HG02588 (cell line): Measurements from ENCODE around the gene ARPC4.
A peak's percentile ranks its signal among the peaks of the same experiment; 100 is the strongest.

Experiments used
- ATAC-seq: cut with Tn5 transposase; IDR thresholded peaks from one replicate; pipeline ENCODE4 v1.9.1; 2021; ENCODE audit warnings: mild to moderate bottlenecking, moderate library complexity; ENCODE audit not compliant: unreplicated experiment

ARPC4 gene

DNA sequence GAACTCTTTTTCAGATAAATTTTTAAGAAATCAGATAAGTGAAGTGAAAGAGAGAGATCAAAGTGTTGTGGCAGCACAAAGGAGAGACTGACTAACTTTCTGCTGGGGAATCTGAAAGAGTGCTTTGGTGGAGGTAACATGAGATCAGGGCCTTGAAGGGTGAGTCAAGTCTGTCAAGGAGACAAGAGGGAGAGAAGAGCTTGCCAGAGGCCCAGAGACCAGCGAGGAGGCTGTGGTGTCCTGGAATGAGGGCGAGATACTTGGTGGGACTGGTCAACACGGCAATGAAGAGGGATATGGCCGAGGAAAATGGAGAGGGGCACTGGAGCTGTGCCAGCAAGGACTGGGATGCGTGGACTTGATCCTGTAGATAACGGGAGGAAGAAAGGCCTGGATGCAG, 5.2 kb upstream of the ARPC4 start:
- no peak for ATAC-seq

DNA sequence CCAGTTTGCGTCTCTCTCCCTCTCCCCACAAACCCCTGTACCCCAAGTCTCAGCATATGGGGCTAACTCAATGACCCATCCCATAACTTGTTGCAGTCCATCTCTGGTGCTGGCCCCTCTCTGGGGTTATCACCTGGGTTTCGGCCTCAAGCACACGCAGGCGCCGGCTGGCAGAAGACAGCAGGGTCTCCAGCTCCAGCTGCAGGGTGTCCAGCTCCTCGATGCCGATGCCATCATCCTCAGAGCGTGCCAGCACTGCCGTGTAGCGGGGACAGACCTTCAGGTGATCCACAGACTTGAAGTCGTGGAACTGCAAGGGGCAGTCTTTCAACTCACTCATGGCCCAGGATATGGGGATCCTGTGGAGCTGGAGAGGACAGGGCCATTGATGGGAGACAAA, 1.8 kb upstream of the ARPC4 start:
- no peak for ATAC-seq

DNA sequence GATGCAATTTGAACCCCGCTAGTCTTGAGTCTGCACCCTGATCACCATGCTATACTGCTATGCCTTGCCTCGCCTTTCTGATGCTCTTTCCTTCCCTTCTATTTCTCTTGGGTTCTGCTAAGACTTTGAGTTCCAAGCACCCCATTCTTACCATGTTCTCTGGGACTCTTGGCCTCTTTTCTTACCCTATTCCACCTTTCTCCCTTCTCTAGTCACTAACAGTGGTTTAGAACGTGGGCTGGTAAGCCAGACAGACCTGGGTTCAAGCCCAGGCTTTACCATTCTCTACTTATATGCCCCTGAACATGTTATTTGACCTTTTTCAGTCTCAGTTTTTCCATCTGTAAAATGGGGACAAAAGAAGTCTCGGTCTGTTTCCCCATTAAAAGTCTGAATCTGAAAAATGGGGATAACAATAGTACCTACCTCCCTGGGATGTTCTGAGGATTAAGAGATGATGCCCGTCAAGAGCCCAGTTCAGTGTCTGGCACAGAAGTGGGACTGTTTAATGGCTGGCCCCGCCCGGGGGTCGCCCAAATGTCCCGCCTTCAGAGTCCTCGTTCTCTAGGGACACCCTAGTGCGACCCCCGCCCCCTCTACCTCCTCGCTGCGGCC, 985 bp upstream of the ARPC4 start:
- ATAC-seq = no peak

DNA sequence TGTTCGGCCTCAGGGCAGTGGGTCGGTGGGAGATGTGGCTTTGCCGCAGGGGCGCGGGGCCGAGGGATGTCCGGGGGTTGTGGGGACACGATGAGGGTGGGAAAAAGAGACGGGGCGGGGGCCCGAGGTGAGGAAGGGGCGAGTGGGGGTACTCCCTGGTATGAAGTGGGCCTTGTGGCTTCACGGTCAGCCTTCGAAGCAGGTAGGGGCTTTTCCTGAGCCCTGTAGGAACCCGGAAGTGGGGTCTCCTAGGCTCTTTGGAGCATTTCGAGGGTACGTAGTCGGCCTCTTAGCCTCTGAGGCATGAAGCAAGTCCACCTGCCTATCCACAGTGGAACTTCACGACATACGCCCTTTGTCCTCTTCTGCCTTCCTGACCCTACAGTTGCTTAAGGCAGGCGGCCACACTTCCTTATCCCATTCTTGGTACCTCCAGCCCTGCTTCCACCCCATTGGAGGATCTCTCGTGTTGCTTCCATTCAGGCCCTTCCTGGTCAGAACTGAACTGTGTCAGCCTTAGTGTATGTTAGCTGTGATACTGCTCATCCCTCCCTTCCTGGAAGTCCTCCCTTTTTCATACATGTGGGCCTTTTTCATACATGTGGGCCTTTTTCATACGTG, 389 bp downstream of the ARPC4 start:
- ATAC-seq = peak; percentile 4

DNA sequence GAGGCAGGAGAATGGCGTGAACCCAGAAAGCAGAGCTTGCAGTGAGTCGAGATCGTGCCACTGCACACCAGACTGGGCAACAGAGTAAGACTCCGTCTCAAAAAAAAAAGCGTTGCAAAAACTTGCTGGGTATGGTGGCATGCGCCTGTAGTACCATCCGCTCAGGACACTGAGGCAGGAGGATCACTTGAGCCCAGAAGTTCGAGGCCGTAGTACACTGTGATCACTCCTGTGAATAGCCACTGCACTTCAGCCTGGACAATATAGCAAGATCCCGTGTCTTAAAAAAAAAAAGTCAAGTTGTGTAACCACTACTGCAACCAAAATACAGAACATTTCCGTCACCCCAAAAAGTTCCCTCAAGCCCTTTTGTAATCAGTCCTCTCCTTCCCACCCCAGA, 1.5 kb downstream of the ARPC4 start:
- ATAC-seq = no peak

DNA sequence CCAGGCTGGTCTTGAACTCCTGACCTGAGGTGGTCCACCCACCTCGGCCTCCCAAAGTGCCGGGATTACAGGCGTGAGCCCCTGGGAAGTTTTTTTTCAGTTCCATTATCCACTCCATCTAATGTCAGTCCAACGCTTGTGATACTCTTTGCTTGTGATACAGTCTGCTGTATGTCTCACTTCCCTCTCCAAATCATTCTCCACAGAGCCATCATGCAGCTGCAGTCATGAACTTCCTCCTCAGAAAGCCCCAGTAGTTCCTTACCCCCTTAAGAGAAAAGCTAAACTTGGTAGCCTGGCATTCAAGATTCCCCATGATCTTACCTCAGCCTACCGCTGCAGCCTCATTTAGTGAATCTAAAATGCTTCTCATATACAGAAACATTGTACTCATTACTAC, 2.3 kb downstream of the ARPC4 start:
- no peak for ATAC-seq

DNA sequence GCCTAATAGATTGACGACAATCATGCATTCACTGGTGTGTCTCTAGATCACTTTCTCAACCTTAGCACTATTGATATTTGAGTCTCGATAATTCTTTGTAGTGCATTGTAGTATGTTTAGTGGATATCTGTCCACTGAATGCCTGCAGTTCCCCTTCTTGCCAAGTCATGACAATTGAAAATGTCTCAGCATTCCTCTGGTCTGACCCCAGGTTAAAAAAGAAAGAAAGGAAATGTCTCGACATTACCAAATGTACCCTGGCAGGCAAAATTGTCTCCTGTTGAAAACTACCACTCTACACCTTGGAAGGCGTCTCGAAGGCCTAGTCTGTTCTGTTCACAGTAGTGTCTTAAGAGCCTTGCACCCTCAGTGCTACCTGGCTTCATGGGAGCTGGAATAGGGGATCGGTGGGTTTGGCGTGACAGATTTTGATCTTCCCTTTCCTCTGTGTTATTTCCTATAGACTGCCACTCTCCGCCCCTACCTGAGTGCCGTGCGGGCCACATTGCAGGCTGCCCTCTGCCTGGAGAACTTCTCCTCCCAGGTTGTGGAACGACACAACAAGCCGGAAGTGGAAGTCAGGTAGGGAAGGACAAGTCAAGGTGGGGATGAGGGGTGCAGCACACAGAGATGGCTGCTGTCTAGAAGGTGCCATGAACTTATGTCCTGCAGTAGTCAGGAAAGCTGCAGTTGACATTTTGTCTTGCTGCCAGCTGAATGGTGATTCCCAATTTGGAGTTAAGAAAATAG, 4.5 kb downstream of the ARPC4 start:
- no peak for ATAC-seq

DNA sequence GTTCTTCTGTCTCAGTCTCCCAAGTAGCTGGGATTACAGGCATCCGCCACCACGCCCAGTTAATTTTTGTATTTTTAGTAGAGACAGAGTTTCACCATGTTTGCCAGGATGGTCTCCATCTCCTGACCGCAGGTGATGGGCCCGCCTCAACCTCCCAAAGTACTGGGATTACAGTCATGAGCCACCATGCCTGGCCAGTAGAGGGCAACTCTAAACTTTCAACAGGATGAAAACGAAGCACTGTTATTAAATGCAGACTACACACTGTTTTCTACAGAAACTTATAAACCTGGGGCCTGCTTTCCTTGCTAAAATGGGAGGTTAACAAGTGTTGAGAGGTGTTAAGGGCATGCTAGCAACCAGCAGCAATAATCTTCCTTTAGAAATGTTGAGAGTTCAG, 7.6 kb downstream of the ARPC4 start:
- ATAC-seq = no peak

DNA sequence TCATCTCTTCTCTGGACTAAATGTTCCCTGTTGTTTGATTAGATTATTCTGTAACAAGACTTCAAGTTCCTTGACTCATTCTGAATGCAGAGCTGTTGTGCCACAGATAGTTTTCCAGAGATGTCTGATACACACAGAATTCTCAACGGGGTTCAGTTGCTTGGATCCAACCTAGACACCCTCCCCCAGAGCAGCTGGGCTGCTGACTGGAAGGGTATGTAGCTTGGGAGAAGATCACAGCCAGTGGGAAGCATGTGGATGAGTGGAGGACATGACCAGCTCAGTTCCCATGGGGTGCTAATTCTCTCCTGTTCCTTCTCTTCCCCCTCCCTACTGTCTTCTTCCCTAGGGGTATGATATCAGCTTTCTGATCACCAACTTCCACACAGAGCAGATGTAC, 10.6 kb downstream of the ARPC4 start:
- no peak for ATAC-seq

DNA sequence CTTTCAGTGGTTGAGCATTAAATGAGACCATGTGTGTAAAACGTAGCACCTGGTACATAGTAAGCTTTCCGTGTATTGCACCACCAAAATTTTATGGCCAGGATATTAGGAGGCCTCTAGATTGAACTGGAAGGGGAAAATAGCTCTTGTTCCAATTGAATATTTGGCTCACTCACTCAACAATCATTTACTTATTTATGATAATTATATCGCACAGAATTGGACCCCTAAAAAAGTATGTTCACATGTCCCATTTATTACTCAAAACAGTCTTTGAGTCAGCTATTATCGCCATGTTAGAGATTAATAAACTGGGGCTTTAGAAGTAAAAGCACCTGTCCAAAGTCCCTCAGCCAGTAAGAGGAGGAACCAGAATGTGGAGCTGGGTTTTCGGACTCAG, 12.1 kb downstream of the ARPC4 start:
- no peak for ATAC-seq

DNA sequence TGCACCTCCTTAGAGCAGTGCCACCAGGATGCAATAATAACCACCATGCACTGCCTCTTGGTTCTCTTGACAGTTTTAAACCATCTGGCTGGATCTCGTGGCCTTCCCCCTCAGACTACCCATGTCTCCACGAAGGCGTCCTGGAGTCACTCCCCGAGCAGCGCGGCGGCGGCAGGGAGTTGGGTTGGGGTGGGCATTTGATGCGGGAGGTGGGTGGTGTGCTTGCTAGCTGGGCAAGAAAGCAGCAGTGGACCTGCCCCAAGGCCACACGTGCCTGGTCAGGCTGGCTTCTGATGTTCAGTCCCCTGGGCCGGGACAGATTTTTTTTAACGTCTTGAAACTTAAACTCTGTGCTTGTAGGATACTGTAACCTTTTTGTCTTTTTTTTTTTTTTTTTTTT, 13.3 kb downstream of the ARPC4 start:
- no peak for ATAC-seq

DNA sequence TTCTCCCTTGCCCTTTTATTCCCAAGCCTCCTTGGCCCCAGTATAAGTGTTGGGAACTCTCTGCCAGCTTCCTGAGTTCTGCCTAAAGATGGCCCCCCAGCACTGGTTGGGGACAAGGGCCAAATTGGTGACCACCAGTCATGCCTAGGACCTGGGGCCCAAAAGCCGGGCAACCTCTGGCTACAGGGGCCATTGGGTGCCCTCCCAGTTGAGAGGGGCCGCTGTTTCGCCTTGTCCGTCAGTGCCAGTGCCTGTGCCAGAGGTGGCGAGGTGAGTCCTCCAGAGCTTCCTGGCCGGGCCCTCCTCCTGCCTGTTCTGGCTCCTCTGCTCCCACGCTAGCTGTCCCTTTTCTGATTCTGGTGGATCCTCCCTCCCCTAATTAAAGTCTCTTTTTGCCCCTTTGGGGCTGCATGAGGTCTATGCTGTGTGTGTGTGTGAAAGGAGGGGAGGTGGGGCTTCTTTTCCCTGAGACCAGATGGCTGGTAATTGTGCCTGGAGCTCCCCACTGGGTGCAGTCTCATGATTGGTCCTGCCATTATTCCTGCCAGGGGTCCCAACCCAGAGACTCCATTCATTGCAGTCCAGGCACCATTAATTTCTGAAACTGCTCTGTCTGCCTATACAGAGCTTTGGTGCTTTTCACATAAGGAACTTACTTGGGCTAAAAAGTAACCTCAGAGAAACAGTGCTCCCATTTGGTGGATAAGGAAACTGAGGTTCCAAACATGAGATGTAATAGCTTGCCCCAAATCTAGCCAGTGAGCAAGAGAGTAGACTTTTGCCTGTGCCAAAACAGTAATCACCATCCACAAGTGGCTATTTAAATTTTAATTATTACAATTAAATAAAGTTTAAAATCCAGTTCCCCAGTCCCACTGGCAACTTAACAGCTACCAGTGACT, 14.1 kb downstream of the ARPC4 start:
- ATAC-seq = no peak

DNA sequence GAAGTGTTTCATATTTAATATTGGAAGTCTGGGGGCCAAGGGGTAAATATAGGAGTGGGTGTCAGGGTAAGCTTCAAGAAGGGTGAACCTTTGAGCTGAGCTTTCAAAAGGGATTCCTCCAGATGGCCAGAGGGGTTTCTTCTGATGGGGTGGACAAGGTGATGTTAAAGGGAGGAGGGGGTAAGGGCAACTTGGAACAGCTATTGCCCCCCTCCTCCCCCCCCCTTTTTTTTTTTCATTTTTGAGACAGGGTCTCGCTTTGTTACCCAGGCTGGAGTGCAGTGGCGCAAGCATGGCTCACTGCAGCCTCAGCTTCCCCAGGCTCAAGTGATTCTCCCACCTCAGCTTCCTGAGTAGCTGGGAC, 15.1 kb downstream of the ARPC4 start:
- ATAC-seq = no peak

DNA sequence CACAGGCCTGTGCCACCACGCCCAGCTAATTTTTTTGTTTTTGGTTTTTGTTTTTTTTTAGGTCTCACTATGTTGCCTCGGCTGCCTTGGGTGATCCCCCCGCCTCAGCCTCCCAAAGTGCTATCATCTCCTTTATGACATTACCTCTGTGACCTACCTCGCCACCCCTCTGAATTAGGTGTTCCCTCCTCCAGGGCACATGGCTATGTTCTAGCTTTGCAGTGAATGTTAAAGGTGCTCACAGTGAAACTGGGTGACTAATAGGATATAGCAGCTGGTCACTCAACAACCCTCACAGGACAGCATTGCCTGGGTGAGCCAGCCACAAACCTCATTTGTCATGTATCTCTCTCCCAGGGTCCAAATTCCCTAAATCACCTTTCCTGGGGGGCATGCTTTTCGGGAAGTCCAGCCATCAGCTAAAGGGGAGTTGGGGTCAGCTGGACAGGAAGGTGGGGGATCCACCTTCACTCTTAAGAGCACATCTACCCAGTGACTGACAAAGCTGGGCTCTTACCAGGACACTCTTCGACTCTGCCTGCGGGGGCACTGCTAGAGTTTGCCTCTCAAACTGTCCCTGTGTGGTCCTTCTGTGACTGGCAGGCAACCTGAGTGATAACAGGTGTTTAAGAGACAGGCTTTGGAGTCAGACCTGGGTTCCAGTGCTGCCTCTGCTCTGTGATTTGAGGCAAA, 15.6 kb downstream of the ARPC4 start:
- ATAC-seq = peak; percentile 29

DNA sequence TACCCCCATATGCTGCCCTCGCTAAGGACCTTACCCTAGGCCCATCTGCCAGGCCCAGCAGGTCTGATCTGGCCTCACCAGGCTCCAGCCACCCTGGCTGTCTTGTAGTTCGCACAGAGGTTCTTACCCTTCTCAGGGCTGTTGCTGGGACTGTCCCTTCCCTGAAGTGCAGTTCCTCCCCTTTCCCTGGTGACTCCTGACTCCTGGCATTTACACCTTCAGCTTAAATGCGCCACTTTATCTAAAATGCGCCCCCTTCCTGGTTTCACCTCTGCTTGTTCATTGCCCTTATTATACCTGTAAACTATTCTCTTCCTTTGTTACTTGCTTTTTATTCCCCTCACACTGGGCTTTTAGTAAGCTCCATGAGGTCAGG, 16.3 kb downstream of the ARPC4 start:
- no peak for ATAC-seq

DNA sequence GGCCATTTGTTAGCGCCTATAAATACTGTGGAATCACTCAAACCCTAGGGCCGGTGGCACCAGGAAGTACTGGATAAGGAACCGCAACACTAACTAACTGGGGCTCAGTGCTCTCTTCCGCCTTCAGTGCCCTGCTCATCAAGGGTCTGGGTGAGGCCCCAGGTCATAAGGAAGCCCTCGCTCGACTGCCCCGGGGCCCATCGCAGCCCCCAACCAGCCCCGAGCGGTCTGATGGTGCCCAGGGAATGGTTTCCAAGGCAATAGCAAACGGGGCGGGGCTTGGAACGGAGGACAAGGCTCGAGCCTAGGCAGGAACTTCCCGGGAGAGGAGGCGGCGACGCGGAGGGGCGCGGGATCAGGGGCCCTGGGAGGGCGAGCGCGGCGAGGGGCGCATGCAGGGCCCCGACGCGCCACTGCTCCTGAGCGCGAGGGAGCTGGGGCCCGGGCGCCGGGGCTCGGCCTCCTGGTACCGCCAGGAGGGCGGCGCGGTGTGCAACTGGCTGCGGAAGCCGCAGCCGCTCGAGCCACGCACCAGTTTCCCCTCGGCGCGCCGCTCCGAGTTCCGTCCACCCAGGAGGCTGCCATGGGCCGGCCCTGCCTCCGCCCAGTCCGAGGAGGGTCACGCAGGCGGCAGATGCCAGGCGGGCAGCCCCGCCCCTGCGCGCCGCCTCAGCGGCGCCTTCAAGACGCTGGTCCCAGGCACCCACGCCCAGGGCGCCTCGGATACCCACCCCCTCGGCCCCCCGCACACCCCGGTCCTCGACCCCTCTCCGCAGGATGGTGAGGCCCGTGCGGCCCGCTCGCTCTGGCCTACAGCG, 16.9 kb downstream of the ARPC4 start, which contains the start of gene TTLL3:
Gene TTLL3 (plus strand): TSS at position 648 of the 818 bp plus-strand sequence. CDS start 400 bp downstream, outside the sequence.
- peak; percentile 52 for ATAC-seq

DNA sequence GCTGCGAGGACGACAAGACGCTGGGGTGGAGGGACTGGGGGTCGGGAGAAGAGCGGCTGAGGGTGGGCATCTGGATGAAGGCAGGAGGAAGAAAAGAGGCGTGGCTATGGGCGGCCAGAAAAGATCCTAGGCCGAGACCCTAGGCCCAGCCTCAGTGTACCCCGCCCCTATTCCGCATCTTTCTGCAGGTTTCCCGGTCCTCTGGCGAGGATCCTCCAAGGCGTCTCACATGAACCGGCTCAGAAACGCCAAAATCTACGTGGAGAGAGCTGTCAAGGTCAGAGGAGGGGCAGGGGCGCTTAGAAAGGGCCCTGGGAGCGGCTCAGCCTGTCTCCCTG, 17.5 kb downstream of the ARPC4 start:
- no peak for ATAC-seq

DNA sequence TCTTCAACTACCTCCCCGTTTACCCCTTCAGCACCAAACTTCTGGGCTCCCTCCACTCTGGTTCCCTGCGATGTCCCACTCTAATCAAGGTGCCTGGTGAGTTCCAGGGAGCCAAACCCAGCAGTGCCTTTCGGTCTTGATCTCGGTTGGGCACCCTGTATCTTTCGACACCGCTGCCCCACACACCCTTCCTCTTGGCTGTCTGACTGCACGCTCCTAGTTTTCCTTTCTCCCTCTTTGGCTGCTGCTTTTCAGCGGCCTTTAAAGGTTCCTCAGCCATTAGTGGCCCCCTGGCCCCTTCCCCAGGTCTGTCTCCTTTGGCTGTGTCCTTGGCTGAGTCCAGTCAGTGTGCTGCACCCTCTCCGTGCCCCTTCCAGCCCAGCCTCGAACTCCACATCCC, 18.0 kb downstream of the ARPC4 start:
- no peak for ATAC-seq

DNA sequence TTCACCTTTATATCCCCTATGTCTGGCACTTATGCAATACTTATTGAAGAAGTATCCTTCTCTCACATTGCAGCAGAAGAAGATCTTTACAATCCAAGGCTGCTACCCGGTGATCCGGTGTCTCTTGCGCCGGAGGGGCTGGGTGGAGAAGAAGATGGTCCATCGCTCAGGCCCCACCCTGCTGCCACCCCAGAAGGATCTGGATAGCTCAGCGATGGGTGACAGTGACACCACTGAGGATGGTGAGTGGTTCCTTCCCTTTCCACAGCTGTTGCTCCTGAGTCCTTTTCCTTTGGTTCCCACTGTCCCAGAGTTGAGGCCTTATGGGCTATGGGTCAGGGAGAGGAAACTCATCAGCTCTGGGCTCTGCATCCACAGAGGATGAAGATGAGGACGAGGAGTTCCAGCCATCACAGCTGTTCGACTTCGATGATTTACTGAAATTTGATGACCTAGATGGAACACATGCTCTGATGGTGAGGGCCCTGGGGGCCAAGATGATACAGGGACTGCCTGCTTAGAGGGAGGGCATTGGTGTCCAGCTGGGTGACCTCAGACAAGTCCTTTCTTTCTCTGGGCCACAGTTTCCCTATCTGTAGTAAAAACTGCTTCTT, 20.1 kb downstream of the ARPC4 start:
- ATAC-seq = no peak

DNA sequence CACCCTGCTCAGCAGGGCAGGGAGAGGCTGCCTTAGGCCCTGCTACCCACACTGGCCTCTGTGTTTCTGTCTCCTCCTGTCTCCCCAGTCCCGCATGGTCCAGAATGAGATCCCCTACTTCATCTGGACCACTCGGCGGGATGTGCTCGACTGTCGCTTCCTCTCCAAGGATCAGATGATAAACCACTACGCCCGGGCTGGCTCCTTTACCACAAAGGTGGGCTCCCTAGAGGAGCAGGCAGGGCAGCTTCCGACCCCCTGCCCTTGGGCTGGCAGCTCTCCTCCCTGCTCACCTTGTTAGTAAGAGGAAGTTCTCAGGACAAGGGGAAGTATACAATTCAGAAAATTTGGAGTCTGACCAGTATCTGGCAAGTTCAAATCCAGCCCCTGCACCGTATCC, 23.1 kb downstream of the ARPC4 start:
- no peak for ATAC-seq
